NT2/D1 (cell line): Measurements from ENCODE around the gene GTSE1.

ENCODE experiments used
- SUZ12 ChIP-seq: IDR thresholded peaks from 2 replicates; pipeline ENCODE4 v1.6.1; 2011; ENCODE audit not compliant: insufficient read length, insufficient read depth; ENCODE audit errors: extremely low read depth
- YY1 ChIP-seq: IDR thresholded peaks from 2 replicates; pipeline ENCODE4 v1.6.1; 2011; ENCODE audit not compliant: insufficient read length, insufficient read depth

GRCh38 chr22:46292732-46293131 is 3.9 kb upstream of the GTSE1 start:
- TF ChIP-seq YY1 (no peak), SUZ12 (no peak)
